GM12873 (cell line): Measurements from ENCODE around the gene ZNF396.
A peak's percentile ranks its signal among the peaks of the same experiment; 100 is the strongest.

ENCODE experiments used
- TF ChIP-seq, protein P1 (sequence below): IDR thresholded peaks from 2 replicates; pipeline ENCODE4 v1.5.1; 2012; ENCODE audit warnings: low read depth, mild to moderate bottlenecking, moderate library complexity, low read length, control low read depth; ENCODE audit not compliant: insufficient read depth; ENCODE audit errors: missing control alignments

The ZNF396 gene

GRCh38 chr18:35413163-35413511, 36.0 kb upstream of the ZNF396 start:
- TF ChIP-seq, protein P1, sequence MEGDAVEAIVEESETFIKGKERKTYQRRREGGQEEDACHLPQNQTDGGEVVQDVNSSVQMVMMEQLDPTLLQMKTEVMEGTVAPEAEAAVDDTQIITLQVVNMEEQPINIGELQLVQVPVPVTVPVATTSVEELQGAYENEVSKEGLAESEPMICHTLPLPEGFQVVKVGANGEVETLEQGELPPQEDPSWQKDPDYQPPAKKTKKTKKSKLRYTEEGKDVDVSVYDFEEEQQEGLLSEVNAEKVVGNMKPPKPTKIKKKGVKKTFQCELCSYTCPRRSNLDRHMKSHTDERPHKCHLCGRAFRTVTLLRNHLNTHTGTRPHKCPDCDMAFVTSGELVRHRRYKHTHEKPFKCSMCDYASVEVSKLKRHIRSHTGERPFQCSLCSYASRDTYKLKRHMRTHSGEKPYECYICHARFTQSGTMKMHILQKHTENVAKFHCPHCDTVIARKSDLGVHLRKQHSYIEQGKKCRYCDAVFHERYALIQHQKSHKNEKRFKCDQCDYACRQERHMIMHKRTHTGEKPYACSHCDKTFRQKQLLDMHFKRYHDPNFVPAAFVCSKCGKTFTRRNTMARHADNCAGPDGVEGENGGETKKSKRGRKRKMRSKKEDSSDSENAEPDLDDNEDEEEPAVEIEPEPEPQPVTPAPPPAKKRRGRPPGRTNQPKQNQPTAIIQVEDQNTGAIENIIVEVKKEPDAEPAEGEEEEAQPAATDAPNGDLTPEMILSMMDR: no peak

DNA sequence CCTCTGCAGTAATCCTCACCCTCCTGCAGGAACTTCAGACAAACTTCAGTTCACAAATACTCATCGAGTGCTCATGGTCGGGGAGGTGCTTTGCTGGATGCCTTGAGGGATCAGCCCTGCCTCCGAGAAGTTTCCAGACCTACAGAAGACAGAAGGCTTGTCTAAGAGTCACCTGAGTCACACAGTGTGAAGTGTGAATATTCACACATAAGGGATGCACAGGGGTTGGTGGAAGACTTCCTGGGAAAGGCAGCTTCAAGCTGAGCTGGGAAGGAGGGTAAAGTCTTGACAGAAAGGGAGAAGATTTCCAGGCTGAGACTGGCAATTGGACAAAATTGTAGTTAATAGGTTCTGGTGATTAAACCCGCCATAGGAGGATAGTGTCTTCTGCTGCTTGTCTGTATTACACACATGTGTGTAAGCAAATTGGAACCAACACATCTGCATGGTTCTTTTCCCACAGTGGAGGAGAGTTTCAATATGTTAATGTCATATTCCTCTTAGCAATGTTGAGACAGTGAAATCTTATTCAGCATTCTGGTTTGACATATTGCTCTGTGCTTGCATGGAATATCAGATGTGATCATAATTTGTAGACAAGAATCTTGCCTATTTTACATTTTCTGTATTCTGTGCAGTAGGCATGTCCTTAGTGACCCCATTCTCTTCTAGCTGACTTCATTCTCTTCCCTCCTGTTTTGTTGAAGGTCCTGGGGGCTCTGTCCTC, 34.7 kb upstream of the ZNF396 start:
- TF ChIP-seq, protein P1: no peak

- TF ChIP-seq, protein P1: no peak
Measured at GRCh38 chr18:35410561-35410960, 33.4 kb upstream of the ZNF396 start.

DNA sequence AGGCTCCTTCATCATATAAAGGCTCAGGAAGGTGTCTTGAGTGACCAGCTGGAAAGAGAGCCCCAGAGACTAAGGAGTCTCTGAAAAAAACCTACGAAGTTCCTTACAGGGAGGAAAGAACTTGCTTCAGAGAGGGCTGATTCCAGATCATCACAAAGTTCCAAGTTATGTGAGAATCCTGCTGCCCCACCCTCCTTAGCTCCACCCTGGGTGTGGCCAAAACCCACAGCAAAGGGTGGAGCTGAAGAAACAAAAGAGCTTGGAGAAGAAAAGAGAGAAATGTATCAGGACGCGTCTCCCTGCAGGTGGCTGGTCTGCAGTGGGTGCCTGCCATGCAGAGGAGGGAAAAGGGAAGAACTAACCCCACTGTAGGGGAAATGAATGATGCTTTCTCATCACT, 32.8 kb upstream of the ZNF396 start:
- TF ChIP-seq, protein P1: no peak

GRCh38 chr18:35408843-35409261, 31.7 kb upstream of the ZNF396 start:
- TF ChIP-seq, protein P1: no peak

DNA sequence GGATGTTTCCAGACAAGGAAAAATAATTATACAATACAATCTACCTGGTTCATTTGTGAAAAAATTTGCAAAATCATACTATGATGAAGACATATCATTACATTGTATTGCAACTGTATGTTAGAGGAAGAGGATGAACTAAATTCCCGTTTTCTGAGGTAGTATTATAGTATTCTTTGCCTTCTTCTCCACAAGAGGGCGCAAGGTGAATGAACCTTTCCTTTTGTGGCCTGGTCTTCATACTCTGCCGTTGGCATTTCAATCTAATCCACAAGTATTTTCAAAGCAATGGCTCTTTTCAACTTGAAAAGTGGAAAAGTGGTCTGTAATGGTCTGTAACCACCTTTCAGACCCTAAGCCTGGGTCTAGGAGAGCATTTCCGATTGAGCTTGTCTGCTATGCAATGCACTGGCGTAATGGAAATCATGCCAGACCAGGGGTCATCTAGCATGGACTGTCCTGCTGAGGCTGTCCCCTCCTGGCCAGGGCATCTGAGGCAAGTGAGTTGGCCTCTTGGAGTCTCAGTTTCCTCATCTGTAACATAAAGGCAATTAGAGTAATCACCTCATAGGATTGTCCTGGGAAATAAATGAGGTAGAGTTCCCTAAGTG, 30.8 kb upstream of the ZNF396 start:
- TF ChIP-seq, protein P1: peak; percentile 76

GRCh38 chr18:35406666-35407065, 29.5 kb upstream of the ZNF396 start:
- TF ChIP-seq, protein P1: no peak
